Measurements from ENCODE around the gene STARD13.

GRCh38 chr13:33175991-33176390 lies 109.6 kb downstream of the STARD13 start:
- TF ChIP-seq EZH2 (optimal IDR thresholded peaks at IDR 0.05; ENCODE audit: low read depth, low read length) (no peak), CTCF (IDR thresholded peaks at IDR 0.05; ENCODE audit: low read length) (no peak)

Measured in MM.1S (cell line).